HG03045 (cell line): Measurements from ENCODE around the gene LUC7L3.
"Not testable (repeated sequence)": the region's sequence is repeated elsewhere in the genome, so short reads cannot be mapped to it uniquely, and the experiment has no call there.

Source experiments
- ATAC-seq: cut with Tn5 transposase; IDR thresholded peaks from one replicate; pipeline ENCODE4 v1.9.1; 2021; ENCODE audit warnings: mild to moderate bottlenecking, moderate library complexity; ENCODE audit not compliant: unreplicated experiment

The LUC7L3 gene

DNA sequence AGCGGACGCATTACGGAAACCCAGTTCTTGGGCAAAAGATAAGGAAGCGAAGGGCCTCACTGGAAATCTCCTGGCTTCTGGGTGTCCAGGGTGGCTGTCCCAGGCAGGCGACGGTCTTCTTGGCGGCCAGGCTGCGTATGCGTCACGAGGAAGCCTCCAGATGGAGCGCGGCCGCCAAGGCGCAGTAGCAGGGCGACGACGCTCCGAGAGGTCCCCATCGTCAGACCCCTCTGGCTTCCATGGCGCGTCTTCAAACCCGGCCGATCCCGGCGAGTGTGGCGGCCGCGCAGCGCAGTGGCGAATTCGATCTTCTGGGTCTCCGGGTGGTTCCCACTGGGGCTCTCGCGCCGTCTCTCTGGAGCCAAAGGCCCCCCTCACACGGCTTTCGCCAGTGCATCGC is 61.8 kb downstream of the LUC7L3 start:
- no peak for ATAC-seq

DNA sequence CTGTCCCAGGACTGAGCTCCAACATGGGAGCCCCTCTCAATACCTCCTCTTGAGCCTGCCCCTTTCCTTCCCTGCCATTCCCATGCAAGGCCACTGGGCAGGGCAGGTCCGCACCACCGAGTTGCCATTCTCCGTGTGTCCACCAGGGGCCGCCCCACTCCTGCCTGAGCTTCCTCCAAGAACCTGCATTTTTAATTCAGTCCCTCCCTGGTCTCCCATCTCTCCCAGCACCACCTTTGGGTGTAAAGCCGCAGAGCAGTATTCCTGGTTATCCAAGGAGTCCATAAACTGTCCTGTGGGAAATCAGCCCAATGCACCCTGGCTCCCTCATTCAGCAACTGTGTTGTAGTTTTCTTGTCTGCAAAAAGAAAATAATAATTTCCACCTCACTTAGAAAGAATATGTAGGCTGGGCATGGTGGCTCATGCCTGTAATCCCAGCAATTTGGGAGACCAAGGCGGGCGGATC is 63.8 kb downstream of the LUC7L3 start:
- no peak for ATAC-seq

DNA sequence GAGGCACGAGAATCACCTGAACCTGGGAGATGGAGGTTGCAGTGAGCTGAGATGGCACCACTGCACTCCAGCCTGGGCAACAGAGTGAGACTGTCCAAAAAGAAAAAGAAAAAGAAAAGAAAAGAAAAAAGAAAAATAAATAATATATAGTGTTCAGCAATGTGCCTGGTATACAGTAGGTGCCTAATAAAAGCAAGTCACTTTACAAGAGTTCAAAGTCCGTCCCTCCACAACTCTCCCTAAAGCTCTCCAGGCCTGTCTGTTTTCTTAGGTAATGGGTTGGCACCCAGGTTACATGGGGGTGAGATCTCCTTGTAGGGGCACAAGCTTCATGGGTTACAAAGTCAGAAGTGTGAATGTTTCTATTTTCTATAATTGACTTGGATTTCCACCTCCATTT is 64.5 kb downstream of the LUC7L3 start:
- no peak for ATAC-seq

DNA sequence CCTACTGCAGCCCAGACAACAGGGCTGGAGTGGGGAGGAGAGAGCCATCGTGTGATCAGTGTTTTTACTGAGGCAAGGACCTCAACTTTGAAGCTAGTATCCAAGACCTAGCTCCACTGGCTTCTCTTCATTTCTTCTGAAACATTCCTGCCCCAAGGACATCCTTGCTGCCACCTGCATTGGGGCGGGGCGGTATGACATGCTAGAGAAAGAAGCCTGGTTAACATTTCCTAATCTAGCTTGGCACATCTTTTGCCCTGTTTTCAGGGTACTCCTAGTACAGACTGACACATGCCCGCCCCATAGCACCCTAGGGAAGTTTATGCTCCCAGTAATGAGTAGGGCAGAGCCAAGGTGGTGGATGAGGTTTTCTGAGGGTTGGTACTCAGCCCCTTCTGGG is 65.7 kb downstream of the LUC7L3 start:
- no peak for ATAC-seq

DNA sequence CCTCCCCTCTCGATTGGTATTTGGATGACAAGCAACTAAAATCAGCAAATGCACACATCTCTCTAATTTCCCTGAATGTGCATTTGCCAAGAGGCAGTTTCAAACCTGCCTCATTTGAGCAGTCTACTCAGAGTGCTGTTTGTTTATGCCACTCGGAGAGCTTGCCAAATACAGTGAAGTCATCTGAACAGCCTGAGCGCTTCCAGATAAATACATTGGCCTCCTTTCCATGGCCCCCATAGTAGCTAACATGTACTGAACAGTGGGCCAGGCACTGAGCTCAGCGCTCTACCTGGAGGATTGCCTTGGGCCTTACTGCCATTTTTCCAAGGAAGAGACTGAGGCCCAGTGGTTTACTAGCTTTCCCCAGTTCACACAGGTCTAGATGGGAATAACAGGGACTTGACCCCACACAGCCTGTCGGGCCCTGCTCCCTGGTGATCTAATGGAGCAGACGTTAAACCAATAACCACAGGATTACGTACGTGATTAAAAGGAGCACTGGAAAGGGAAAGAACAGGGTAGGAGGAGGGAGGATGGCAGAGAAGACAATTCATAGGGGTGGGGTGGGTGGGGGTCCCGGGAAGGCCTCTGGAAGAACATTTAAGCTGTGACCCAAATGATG is 66.7 kb downstream of the LUC7L3 start:
- ATAC-seq: no peak

DNA sequence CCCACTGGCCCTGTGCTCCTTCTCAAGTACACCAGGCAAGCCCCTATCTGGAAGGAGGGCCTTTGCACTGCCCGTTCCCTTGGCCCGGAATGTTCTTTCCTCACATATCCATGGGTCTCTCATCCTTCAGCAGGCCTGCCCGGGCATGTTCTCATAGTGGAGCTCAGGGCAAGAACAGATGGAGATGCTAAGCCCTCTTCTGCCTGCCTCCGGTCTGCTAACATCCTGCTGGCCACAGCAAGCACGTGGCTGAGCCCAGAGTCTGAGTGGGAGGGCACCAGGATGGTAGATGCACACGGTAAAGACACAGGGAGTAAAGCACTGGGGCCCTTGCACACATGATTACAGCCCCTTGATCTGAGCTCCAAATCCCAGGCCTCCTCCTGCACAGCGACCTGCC is 67.7 kb downstream of the LUC7L3 start:
- no peak for ATAC-seq

DNA sequence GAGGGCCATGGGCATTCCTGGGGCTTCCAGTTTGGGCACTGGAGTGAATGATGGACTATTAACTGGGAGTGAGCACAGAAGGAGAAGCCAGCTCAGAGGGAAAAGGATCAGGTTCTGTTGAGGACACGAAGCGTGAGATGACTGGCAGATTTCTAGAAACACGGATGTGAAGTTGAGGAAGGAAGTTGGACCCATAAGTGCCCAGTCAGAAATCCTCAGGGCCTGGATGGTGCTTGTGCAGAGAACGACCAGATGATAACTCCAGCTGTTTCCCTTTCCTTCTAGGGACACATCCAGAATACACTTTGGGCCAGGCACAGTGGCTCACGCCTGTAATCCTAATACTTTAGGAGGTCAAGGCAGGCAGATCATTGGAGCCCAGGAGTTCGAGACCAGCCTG is 71.2 kb downstream of the LUC7L3 start:
- ATAC-seq: no peak

DNA sequence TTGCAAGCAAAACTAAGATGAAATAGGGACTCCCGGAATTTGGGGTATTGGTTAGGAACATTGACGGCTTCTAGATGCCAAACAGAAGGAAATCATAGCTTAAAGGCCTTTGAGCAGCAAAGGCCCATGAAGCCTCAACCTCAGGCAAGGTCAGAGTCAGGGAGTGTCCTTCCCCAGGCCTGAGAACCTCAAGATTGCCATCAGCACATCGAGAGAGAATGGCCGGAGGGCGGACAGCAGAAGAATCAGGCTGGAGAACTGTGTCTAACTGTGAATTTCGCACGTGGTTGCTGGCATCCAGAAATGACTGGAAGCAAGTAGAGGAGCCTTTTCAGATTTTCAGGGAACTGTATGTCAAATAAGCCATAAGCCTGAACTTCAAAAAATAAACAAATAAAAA is 72.7 kb downstream of the LUC7L3 start:
- ATAC-seq: no peak

DNA sequence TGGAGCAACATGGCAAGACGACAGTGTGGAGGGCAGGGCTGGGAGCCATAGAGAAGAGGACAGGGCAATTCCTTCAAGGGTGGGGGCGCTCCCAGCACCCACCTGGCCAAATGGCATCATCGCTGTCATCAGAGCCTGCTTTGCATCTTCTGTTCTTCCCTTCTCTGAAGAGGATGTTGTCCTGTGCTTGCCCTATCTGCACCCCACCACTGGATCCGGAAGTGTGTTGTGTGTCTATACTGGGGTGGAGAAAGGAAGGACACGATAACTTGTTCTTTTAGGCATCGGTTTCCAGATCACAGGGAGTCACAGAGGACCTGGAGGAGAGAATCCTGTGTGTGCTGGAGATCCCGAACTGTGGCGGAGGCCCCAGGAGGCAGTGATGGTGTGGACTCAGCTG is 73.6 kb downstream of the LUC7L3 start:
- ATAC-seq: no peak

DNA sequence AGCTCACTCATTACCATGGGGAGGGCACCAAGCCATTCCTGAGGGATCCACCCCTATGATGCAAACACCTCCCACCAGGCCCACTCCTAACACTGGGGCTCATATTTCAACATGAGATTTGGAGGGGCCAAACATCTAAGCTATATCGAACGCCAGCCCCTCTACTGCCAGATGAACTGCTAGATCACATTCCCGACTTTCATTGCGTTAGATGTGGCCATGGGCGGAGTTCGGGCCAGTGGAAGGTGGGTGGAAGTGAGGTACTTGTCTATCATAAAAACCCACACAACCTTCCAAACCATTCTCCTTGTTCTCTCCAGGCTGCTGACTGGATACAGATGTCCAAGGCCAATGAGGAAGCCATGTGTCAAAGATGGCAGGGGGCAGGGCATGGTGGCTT is 75.0 kb downstream of the LUC7L3 start:
- ATAC-seq: no peak

DNA sequence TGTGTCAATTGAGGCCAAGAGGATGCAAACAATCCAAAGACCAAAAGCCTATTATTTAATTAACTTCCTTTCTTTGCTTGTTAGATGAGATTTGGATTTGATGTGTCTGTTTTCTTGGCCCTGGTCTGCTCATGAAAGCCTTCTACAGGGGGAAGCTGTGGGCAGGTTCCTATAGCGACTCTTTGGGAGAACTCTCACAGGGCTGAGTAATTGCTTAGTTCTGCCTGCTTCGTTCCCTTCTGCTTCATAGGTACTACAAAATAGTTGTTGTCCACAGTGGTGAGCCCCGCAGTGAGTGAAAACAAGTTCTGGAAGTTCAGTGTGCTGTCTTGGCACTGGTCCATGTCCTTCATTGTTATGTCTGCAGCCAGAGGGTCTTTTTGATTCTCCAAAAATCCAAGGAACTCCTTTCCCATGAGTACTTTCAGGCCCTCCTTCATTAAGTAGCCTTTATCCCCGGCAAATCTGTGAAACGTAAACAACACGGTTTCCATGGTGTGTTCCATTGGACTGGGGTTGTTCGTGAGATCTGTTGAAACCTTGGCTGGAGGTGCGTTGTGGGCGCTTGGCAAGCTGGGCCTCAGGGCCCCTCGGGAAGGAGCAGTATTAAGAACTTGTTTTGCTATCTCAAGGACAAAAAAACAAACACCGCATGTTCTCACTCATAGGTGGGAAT is 77.9 kb downstream of the LUC7L3 start:
- no peak for ATAC-seq

DNA sequence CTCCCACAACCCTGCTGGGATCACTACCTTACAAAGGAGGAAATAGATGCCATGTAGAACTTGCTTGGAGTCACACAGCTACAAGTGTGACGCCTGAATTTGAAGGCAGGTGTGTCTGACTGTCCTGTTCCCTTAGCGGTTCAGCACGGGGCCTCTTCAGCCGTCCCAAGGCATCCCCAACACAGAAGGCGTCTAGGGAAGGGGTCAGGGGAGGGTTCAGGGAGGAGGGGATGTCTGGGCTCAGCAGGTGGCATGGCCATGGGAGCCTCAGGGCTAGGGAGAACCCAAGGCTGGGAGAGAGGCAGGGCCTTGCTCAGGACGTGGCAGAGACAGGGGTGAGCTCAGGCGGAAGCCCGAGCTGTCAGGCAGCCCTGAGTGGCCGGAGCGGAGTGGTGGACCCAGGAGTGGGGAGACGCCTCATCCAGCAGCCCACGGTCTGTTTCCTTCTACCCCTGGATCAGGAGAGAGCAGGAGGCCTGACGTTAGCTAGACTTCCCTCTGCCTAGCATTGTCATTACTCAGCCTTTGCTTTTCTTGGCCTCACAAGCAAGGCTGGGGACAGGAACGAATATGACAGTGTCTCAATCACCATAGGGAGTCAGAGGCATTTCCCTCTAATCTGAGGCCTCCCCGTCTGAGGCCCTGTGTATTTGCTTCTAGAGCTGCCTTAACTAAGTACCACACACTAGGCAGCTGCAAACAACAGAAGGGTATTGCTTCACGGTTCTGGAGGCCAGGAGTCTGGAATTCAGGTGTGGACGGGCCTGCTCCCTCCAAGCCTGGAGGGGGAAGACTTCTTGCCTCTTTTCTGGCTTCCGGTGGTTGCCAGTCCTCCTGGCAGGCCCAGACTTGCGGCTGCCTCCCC is 79.3 kb downstream of the LUC7L3 start:
- no peak for ATAC-seq

DNA sequence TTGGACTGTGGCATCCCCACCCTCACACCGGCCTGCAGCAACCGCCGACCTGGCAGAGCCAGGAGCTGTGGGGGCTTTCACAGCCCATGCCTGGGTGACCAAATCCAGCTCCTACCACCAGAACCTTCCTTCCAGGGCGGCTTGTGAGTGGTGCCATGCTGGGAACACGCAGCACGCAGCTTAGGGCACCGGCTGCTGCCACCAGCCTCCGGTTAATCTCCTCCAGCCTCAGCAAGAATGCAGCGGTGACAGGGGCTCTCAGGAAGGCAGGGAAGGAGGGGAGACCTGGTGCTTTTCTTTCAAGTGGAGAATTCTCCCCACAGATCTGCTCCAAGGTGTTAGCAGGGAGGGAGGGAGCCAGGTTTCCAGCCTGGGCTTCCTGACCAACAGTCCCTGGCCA is 80.2 kb downstream of the LUC7L3 start:
- ATAC-seq: no peak

DNA sequence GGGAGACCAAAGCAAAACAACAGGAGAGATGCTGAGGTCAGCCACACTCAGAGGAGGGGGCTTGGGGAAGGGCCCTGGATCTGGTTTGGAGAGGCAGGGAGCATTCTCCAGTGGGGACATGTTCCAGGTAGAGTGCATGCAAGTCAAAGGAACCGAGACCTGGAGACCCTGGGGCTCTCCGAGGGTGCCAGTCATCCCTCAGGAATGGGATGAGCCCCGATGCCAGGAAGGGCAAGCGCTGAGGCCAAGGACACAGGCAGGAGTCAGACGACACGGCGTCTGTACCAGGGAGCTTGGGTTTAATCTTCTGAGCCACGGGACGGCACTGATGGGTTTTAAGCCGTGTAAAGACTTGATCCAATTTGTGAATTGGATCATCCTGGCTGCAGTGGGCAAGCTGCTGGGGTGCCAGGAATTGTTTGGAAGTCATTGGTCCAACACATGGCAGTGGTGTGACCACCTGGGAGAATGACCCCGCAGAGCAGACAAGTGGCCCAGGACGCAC is 80.8 kb downstream of the LUC7L3 start:
- ATAC-seq: no peak

DNA sequence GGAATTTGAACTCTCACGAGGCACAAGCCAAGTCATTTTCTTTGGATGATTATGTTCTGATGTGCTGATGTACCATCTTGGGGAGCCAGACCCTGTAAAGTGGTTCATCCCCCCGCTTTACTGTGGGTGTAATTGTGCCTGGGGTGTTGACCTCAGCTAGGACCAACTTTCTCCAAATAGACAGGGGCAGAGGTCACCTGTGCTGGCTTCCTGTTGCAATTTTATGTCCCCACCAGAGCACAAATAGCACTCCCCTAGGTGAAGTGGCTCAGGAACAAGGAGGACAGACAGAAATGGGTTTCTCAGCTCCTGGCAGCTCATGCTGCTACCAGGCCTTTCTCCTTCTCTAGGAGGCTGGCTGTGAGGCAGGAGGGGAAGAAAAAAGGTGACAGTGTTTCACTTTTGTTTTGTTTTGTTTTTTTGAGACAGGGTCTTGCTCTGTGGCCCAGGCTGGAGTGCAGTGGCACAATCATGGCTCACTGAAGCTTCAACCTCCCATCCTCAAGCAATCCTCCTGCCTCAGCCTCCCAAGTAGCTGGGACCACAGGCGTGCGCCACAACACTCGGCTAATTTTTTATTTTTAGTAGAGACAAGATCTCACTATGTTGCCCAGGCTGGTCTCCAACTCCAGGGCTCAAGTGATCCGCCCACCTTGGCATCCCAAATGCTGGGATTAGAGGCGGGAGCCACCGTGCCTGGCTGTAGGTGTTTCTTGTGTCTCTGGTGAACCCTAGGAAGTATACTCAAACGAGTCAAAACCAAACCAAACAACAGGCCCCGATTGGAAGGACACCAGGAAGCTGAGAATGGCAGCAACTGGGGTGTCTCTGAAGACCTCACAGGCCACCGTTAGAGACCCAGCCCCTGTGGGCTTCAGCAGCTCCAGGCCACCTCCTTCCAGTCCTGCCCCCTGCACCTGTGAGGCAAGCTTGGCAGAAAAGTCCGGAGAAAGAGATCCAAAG is 83.5 kb downstream of the LUC7L3 start:
- no peak for ATAC-seq

DNA sequence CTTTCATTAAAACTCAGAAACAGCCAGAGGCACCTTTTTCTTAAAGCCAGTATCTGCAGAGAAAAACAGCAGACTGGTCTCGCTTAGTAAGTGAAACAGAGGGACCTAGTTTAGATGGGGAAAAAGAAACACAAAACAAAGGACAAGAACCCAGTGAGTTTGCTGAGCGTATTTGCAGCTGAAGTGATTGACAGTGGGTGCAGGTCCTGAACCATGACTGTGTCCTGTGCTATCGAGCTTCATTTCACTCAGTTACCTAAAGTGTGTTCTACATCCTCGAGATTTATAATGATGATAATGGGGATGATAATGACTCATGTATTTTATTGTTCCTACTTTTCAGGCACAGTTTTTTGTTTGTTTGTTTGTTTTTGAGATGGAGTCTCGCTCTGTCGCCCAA is 84.3 kb downstream of the LUC7L3 start:
- ATAC-seq: no peak

DNA sequence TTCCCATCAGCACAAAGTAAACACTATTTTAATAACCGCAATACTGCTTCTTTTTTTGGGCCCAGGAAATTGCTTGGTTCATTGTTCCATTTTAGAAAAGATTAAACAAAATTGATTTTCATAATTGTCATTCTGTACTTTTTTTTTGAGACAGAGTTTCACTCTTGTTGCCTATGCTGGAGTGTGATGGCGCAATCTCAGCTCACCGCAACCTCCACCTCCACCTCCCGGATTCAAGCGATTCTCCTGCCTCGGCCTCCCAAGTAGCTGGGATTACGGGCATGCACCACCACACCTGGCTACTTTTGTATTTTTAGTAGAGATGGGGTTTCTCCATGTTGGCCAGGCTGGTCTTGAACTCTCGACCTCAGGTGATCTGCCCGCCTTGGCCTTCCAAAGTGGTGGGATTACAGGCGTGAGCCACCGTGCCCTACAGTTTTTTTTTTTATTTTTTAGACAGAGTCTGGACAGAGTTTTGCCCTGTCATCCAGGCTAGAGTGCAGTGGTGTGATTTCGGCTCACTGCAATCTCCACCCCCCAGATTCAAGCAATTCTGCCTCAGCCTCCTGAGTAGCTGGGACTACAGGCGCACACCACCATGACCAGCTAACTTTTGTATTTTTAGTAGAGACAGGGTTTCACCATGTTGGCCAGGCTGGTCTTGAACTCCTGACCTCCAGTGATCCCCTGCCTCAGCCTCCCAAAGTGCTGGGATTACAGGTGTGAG is 85.5 kb downstream of the LUC7L3 start:
- ATAC-seq: not testable (repeated sequence)

DNA sequence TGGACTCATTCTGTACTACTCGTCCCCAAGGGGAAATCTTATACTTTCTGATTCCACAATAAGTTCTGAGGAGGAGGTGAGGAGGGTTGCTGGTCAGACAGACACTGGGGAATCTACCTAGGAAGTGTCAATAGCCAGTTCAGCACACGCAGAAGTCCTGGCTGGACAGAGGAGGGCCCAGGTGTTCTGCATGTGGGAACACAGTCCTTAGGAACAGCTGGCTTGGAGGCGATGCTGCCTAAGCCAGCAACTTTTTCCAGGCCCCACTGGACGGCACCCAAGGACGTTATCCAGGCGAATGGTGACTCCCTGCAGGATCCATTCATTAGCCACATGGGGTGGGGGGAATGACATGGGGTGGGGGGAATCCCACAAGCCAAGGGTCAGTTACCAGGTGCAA is 86.1 kb downstream of the LUC7L3 start:
- ATAC-seq: no peak
